ENCODE results near the gene XPO4.
"Not testable (repeated sequence)": the region's sequence is repeated elsewhere in the genome, so short reads cannot be mapped to it uniquely, and the experiment has no call there.

- TF ChIP-seq, protein P1, sequence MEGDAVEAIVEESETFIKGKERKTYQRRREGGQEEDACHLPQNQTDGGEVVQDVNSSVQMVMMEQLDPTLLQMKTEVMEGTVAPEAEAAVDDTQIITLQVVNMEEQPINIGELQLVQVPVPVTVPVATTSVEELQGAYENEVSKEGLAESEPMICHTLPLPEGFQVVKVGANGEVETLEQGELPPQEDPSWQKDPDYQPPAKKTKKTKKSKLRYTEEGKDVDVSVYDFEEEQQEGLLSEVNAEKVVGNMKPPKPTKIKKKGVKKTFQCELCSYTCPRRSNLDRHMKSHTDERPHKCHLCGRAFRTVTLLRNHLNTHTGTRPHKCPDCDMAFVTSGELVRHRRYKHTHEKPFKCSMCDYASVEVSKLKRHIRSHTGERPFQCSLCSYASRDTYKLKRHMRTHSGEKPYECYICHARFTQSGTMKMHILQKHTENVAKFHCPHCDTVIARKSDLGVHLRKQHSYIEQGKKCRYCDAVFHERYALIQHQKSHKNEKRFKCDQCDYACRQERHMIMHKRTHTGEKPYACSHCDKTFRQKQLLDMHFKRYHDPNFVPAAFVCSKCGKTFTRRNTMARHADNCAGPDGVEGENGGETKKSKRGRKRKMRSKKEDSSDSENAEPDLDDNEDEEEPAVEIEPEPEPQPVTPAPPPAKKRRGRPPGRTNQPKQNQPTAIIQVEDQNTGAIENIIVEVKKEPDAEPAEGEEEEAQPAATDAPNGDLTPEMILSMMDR (IDR thresholded peaks at IDR 0.05; ENCODE audit: low read depth, low read length, missing input control): not testable (repeated sequence)
- not testable (repeated sequence) for TF ChIP-seq HNF4G (IDR thresholded peaks at IDR 0.05)
- TF ChIP-seq, protein P2, sequence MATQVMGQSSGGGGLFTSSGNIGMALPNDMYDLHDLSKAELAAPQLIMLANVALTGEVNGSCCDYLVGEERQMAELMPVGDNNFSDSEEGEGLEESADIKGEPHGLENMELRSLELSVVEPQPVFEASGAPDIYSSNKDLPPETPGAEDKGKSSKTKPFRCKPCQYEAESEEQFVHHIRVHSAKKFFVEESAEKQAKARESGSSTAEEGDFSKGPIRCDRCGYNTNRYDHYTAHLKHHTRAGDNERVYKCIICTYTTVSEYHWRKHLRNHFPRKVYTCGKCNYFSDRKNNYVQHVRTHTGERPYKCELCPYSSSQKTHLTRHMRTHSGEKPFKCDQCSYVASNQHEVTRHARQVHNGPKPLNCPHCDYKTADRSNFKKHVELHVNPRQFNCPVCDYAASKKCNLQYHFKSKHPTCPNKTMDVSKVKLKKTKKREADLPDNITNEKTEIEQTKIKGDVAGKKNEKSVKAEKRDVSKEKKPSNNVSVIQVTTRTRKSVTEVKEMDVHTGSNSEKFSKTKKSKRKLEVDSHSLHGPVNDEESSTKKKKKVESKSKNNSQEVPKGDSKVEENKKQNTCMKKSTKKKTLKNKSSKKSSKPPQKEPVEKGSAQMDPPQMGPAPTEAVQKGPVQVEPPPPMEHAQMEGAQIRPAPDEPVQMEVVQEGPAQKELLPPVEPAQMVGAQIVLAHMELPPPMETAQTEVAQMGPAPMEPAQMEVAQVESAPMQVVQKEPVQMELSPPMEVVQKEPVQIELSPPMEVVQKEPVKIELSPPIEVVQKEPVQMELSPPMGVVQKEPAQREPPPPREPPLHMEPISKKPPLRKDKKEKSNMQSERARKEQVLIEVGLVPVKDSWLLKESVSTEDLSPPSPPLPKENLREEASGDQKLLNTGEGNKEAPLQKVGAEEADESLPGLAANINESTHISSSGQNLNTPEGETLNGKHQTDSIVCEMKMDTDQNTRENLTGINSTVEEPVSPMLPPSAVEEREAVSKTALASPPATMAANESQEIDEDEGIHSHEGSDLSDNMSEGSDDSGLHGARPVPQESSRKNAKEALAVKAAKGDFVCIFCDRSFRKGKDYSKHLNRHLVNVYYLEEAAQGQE (IDR thresholded peaks at IDR 0.05): not testable (repeated sequence)
Measured at GRCh38 chr13:20940511-20940910, 38.0 kb upstream of the XPO4 start.
